HG03039 (cell line): Measurements from ENCODE around the gene TAS2R46.
"Not testable (repeated sequence)": the region's sequence is repeated elsewhere in the genome, so short reads cannot be mapped to it uniquely, and the experiment has no call there.

Experiments
- ATAC-seq: cut with Tn5 transposase; IDR thresholded peaks from one replicate; pipeline ENCODE4 v1.9.1; 2021; ENCODE audit warnings: mild to moderate bottlenecking, moderate library complexity; ENCODE audit not compliant: unreplicated experiment

The TAS2R46 gene, protein sequence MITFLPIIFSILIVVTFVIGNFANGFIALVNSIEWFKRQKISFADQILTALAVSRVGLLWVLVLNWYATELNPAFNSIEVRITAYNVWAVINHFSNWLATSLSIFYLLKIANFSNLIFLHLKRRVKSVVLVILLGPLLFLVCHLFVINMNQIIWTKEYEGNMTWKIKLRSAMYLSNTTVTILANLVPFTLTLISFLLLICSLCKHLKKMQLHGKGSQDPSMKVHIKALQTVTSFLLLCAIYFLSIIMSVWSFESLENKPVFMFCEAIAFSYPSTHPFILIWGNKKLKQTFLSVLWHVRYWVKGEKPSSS

DNA sequence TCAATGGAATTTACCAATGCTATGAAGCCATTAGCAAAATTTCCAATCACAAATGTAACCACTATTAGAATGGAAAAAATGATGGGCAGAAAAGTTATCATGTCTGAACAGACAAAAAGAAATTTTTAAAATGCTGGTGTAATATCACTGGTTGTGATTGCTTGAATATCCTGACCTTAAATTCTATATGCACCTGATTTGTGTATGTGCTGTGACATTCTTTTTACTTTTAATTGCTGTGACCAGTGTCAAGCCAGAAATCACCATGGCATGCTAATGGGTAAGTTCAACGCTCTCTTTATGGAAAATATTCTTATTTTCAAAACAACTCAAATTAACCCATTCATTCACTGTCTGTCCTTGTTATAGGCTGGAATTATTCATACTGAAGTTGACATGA lies at the start of gene TAS2R46:
TSS of gene TAS2R46 (minus strand) at position 101 of the 400 bp plus-strand sequence. CDS start at position 101, 0 bp downstream.
- not testable (repeated sequence) for ATAC-seq

GRCh38 chr12:11111213-11111612 lies 49.1 kb upstream of the TAS2R46 start:
- ATAC-seq = not testable (repeated sequence)

- ATAC-seq = no peak
Measured at GRCh38 chr12:11108862-11109261, 46.8 kb upstream of the TAS2R46 start.

GRCh38 chr12:11107719-11108118 lies 45.6 kb upstream of the TAS2R46 start:
- no peak for ATAC-seq

DNA sequence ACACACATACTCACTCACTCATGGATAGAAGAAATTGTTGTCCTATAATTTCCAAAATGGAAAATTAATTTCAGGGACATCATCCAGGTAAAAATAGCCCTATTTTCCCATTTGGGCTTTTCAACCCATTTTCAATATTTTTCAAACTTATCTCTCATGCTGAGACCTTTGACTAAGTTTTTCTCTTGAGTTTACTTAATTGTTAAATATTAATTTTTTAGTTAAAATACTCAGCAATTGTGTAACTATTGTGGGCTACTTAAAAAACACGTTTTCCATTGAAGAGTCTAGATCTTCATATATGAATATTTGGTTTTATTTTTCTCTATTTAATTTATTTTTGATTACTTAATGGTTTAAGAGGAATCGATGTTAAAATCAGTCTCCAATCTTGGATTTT lies 44.2 kb upstream of the TAS2R46 start:
- ATAC-seq = no peak

DNA sequence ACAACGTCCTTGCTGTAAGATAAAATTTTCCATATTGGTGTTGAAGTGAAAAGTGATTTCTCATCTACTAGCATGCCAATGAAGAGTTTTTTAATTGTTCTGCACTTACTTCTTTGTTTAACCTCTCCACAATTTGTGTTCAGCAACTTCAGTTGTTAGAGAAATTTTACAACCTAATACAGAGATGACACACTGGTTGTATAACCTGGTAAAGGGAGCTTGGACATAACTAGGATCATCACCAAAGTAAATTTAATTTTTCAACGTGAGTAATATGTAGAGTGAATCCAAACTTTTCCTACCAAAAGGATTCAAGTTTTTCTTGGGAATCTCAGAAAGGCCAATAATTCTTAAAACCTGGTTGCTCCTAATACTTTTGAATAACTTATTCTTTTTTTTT lies 43.5 kb upstream of the TAS2R46 start:
- no peak for ATAC-seq

- ATAC-seq = not testable (repeated sequence)
Measured at GRCh38 chr12:11094910-11095309, 32.8 kb upstream of the TAS2R46 start.

GRCh38 chr12:11092128-11092527 lies 30.0 kb upstream of the TAS2R46 start, which contains the start of gene TAS2R43:
Gene TAS2R43, minus strand, starts transcription at chr12:11092313. Its CDS starts 84 bp downstream, at chr12:11092229.
- no peak for ATAC-seq

DNA sequence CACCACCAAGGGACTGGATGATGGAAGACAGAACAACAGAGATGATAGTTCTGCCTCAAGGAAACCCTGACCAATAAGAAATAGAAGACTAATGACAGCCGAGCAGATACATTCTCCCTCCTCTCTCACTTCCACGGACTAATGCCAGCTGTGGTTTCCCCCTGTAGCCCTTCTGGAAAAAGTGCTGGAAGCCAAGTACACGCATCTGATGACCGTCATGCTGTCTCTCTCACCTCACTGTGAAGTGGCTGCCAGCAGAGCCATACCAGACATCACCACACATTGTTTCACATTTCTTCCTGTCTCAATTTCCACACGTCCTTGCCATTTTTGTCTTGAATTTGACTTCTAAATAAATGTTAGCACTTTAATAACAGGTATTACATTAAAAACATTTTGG lies 27.2 kb upstream of the TAS2R46 start:
- no peak for ATAC-seq

GRCh38 chr12:11085419-11085818 lies 23.3 kb upstream of the TAS2R46 start:
- no peak for ATAC-seq

DNA sequence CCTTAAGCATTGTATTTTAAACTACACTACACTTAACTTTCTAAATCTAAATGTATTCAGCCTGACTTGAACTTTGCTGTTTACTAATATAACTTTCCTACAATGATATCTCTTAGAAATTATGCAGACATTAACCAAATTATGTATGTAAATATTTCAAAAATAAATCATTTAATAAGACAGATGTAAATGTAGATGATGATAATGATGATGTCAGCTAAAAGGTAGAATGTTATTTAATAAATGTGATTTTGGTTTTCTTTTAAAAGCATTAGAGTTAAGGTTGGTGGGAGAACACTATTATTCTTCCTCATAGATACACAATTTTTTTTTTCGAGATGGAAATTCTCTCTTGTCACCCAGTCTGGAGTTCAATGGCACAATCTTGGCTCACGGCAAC lies 19.9 kb upstream of the TAS2R46 start:
- ATAC-seq = no peak

DNA sequence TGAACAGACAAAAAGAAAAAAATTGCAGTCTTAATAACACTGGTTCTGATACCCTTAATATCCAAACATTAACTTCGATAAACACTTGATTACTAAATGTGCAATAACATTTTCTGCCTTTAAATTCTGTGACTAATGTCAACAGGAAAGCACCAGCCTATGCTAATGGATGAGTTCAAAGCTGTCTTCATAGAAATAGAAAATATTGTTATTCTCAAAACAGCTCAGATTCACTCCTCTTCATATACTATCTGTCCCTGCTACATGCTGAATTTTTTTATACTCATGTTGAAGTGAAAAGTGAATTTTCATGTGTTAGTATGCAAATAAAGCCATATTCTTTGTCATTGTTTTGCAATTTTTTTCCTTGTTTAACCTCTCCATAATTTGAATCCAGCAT lies 16.2 kb upstream of the TAS2R46 start:
- no peak for ATAC-seq

- ATAC-seq = no peak
Measured at GRCh38 chr12:11075642-11076041, 13.5 kb upstream of the TAS2R46 start.

GRCh38 chr12:11071414-11071813 lies 9.3 kb upstream of the TAS2R46 start:
- ATAC-seq = no peak

DNA sequence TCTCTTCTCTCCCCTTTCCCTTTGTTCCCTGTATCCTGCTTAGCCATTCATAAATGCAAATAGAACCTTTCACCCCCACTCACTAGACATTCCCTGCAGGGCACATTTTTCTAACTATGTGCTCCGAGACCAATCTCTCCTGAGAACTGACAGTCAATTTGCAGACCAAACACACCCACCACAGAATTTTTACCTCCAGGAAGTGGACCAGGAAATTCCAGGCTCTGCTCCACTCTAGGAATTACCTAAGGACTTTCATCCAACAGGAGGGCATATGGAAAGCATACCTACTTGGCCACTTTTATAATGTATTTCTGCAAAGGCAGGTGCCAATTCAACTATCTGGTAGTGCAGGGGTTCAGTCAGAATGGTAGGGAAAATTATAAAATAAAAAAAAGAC lies 8.9 kb upstream of the TAS2R46 start:
- no peak for ATAC-seq

DNA sequence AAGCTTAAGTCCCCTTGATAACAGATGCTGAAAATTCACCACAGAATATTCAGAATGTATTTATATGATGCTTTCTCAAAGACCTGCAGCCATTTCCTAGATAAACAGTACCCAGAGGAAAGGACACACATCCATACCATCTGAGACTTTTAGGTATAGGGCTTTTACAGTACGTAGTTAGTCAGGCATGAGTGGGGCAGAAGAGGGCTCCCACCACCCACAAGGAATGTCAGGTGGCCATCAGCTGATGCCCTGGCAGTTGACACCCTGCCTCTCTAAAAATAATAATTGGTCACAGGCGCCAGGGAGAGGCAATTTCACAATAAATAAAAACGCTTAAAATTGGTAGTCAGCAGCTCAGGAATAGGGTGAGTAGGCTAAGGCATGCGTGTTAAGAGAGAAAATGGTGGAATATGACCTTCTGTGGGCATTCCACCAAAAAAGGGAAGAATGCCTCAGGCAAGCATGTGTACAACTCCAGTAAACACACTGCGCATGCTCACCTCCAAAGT lies 7.8 kb upstream of the TAS2R46 start:
- no peak for ATAC-seq

DNA sequence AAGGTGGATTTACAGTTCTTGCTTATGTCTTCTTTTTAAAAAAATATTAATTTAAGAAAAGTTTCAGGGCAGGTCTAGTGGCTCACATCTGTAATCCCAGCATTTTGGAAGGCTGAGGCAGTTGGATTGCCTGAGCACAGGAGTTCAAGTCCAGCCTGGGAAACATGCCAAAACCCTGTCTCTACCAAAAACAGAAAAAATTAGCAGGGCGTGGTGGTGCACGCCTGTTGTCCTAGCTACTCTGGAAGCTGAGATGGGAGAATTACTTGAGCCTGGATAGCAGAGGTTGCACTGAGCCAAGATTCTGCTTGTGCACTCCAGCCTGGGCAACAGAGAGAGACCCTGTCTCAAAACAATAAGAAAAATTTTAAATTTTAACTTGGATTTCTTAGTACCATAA lies 5.4 kb upstream of the TAS2R46 start:
- no peak for ATAC-seq

DNA sequence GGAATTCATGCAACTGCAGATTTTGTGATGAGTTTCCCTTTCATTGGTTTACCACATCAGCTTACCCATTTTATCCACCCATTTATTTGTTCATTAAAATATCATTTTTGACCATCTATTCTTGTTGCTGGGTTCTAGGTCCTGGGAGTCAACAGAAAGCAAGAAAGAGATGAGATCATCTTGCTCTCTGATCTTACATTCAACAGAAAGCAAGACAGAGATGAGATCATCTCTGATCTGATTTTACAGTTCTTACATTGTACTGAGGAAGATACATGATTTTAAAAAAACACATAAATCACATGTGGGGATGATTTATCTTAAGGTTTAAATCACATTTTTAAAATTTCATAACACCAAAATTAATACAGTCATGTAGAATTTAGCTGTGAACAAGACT lies 2.3 kb downstream of the TAS2R46 start:
- ATAC-seq = no peak

- ATAC-seq = no peak
Measured at GRCh38 chr12:11059041-11059440, 3.1 kb downstream of the TAS2R46 start.

- ATAC-seq = no peak
Measured at GRCh38 chr12:11055306-11055705, 6.8 kb downstream of the TAS2R46 start.

DNA sequence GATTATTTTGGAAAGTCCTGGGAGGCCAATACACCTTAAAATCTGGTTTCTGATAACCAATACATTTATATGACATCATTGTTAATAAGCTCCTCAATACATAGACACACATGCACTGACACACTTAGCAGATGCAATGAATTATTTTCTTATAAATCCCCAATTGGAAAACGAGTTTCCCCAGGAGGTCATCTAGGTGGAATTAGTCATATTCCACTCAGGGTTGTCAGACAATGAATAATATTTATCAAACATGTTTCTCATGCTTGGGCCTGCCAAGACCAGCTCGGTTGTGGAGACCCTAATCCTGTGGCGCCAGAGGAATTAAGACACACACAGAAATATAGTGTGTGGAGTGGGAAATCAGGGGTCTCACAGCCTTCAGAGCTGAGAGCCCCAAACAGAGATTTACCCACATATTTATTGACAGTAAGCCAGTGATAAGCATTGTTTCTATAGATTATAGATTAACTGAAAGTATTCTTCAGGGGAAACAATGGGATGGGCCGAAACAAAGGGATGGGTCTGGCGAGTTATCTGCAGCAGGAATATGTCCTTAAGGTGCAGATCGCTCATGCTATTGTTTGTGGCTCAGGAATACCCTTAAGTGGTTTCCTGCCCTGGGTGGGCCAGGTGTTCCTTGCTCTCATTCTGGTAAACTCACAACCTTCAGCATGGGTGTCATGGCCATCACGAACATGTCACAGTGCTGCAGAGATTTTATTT lies 12.1 kb downstream of the TAS2R46 start:
- ATAC-seq = not testable (repeated sequence)

- not testable (repeated sequence) for ATAC-seq
Measured at GRCh38 chr12:11041366-11041765, 20.7 kb downstream of the TAS2R46 start.
